Measurements from ENCODE around the gene ZNF697.

ZNF697 gene

DNA sequence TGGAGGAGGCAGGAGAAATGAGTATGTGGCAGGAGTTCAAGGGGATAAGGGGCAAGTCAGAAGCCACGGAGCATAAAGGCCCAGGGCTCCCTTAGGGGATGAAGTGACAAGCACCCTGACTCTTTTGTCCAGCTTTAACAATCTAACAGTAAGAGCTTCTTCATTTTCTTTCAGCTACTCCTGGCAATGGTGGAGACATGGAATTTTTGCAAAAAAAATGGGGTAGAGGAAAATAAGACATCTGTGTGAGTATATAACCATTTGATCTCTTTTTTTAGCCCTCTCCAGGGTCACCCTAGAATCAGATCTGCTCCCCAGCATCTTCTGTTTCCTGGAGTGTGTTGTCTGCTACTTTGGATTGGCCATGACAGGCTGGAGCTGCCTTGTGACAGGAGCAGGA lies 47.1 kb downstream of the ZNF697 start:
- H3K4me3 ChIP-seq (ENCODE audit: low read depth, low read length), result no peak overlapping the region
- TF ChIP-seq, protein P1, sequence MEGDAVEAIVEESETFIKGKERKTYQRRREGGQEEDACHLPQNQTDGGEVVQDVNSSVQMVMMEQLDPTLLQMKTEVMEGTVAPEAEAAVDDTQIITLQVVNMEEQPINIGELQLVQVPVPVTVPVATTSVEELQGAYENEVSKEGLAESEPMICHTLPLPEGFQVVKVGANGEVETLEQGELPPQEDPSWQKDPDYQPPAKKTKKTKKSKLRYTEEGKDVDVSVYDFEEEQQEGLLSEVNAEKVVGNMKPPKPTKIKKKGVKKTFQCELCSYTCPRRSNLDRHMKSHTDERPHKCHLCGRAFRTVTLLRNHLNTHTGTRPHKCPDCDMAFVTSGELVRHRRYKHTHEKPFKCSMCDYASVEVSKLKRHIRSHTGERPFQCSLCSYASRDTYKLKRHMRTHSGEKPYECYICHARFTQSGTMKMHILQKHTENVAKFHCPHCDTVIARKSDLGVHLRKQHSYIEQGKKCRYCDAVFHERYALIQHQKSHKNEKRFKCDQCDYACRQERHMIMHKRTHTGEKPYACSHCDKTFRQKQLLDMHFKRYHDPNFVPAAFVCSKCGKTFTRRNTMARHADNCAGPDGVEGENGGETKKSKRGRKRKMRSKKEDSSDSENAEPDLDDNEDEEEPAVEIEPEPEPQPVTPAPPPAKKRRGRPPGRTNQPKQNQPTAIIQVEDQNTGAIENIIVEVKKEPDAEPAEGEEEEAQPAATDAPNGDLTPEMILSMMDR (IDR thresholded peaks at IDR 0.05; ENCODE audit: borderline replicate concordance, insufficient read depth, low read depth, low read length), result no peak

DNA sequence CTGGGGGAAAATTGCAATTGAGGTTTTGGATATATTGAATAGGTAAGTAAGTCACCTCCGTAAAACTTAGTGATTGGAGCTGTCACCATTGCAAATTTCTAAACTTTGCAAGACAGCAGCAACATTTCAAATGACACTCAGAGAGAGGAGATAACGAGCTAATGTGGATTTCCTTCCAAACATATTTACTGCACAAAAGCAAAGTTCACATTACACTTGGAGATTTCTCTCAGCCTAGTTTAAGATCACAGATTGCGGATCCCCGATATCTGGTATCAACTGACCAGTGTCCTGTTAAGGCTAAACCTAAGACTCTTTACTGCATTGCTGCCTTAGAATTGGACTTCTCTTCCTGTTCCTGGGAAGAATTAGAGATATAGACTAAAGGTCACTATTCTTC lies 47.5 kb downstream of the ZNF697 start:
- TF ChIP-seq, protein P1 (IDR thresholded peaks at IDR 0.05; ENCODE audit: borderline replicate concordance, insufficient read depth, low read depth, low read length), result no peak
- no peak overlapping the region for H3K4me3 ChIP-seq (ENCODE audit: low read depth, low read length)

DNA sequence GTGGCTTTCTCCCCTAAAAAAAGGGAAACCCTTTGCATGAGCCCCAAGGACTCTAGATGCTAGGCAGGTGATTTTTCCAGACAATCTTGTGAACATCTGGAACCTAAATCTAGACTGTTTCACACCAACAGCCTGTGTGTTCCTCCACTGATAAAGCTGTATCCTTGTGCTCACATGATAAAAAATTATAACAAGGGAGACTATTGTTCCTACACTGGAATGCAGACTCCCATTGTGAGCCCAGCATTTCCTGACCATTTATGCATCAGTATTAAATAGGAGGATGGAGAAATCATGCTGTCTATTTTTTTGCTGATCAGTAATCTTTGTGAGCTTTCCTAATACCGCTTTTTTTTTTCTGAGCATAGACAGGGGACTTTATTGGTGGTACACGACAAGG lies 52.5 kb downstream of the ZNF697 start:
- TF ChIP-seq, protein P1 (IDR thresholded peaks at IDR 0.05; ENCODE audit: borderline replicate concordance, insufficient read depth, low read depth, low read length), result no peak
- no peak overlapping the region for H3K4me3 ChIP-seq (ENCODE audit: low read depth, low read length)

DNA sequence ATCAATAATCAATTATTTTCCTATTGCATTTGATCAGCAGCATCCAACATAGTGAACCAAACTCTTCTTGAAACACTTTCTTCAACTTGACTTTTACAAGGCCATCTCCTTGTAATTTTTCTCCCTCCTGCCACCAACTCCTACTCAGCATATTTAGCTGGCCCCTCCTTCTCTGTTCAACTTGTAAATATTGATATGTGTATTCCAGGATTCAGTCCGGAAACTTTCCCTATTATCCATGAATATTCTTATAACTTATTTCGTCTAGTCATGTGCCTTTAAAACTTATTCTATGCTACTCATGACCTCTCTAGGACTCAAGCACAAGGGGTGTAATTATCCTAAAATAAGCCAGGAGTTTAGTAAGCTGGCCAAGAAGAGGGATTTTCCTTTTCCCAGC lies 52.9 kb downstream of the ZNF697 start:
- TF ChIP-seq, protein P1 (IDR thresholded peaks at IDR 0.05; ENCODE audit: borderline replicate concordance, insufficient read depth, low read depth, low read length), result no peak
- H3K4me3 ChIP-seq (ENCODE audit: low read depth, low read length), result no peak overlapping the region

DNA sequence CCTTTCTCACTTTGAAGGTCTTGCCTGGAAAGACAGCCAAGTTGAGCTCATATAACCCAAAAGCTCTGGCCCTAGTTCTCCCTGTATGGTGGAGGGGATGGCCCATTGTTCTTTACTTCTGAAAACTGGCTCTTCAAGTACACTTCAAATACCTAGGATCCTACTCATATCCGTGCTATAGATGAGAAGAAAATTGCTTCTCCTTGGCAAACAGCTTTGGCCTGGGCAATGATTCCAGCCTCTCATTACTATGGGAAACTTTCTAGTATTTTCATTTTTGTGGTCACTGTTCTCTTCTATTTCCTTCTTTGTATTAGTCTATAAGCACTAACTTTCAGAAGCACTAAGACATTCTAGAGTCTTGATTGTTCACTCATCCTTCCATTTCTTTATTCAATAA lies 53.7 kb downstream of the ZNF697 start:
- TF ChIP-seq, protein P1 (IDR thresholded peaks at IDR 0.05; ENCODE audit: borderline replicate concordance, insufficient read depth, low read depth, low read length), result no peak

DNA sequence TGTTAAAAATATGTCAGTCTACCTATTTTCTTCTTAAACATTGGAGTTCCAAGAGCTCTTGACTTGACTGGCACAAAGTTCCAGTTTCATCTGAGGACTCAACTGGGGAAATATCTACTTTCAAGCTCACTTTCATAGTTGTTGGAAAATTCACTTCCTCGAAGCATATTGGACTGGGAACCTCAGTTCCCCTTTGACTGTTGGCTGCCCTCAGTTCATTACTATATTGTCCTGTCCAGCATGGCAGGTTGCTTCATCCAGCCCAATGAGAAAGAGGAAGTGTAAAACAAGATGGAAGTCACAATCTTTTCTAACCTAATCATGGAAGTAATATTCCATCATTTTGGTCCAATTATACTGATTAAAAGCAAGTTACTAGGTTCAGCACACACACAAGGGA lies 54.3 kb downstream of the ZNF697 start:
- TF ChIP-seq, protein P1 (IDR thresholded peaks at IDR 0.05; ENCODE audit: borderline replicate concordance, insufficient read depth, low read depth, low read length), result no peak
- no peak overlapping the region for H3K4me3 ChIP-seq (ENCODE audit: low read depth, low read length)

More for the DNA sequence above, 53.7 kb downstream of the ZNF697 start:
- H3K4me3 ChIP-seq (ENCODE audit: low read depth, low read length), result no peak overlapping the region

DNA sequence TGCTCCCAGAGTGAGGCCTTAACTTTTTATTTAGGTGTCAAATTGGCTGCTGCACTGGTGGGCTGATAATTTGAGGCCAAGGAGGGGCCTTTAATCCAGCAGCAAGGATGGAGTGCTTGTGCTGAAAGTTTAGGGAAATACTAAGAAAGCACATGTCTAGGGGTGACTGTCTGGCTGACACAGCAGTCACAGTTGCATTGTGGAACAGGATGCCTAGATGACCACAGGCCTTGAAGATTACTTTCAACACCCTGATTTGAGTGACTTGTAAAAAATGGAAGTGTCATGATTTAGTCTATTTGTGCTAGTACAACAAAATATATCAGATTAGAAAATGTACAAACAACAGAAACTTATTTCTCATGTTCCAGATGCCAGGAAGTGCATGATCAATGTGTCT lies 57.7 kb downstream of the ZNF697 start:
- TF ChIP-seq, protein P1 (IDR thresholded peaks at IDR 0.05; ENCODE audit: borderline replicate concordance, insufficient read depth, low read depth, low read length), result no peak
- no peak overlapping the region for H3K4me3 ChIP-seq (ENCODE audit: low read depth, low read length)

All from GM12875 (cell line).